Neural progenitor cell (in vitro differentiated cells): ENCODE data around the gene SPAG16. TPM values are rescaled to one million over a fixed set of nuclear protein-coding genes. Genes with fewer than 3 reads are reported as not detected.

Source experiments
- DNase-seq: peaks from one replicate; pipeline ENCODE4 v3.0.0-alpha.2; 2016; ENCODE audit warnings: low spot score
- H2AFZ ChIP-seq: fragments of 200-600 bp; sonication (generic); replicated peaks from 2 replicates; pipeline ENCODE4 v1.6.1; 2016; ENCODE audit warnings: antibody characterized with exemption
- H3F3A ChIP-seq: fragments of 200-600 bp; sonication (generic); 2 replicates; pipeline ENCODE4 v1.6.1; 2016; ENCODE audit warnings: antibody characterized with exemption, low read depth
- H3K27ac ChIP-seq: fragments of 200-600 bp; sonication (generic); 2 replicates; pipeline ENCODE4 v1.5.1; 2016; ENCODE audit warnings: mild to moderate bottlenecking
- H3K27me3 ChIP-seq: fragments of 200-600 bp; sonication (generic); 2 replicates; pipeline ENCODE4 v1.6.1; 2016; ENCODE audit warnings: mild to moderate bottlenecking, moderate library complexity
- H3K36me3 ChIP-seq: fragments of 200-600 bp; sonication (generic); 2 replicates; pipeline ENCODE4 v1.5.1; 2016
- H3K4me1 ChIP-seq: fragments of 200-600 bp; sonication (generic); 2 replicates; pipeline ENCODE4 v1.6.1; 2016; ENCODE audit warnings: mixed run types
- H3K4me2 ChIP-seq: fragments of 200-600 bp; sonication (generic); 2 replicates; pipeline ENCODE4 v1.6.1; 2016
- H3K4me3 ChIP-seq: fragments of 200-600 bp; sonication (generic); 2 replicates; pipeline ENCODE4 v1.5.1; 2016
- H3K79me2 ChIP-seq: fragments of 200-600 bp; sonication (generic); 2 replicates; pipeline ENCODE4 v1.6.1; 2016; ENCODE audit warnings: low read depth
- H3K9ac ChIP-seq: fragments of 200-600 bp; sonication (generic); 2 replicates; pipeline ENCODE4 v1.6.1; 2016
- H3K9me3 ChIP-seq: fragments of 200-600 bp; sonication (generic); 2 replicates; pipeline ENCODE4 v1.5.1; 2016; ENCODE audit warnings: low read depth
- H4K20me1 ChIP-seq: fragments of 200-600 bp; sonication (generic); 2 replicates; pipeline ENCODE4 v1.6.1; 2016; ENCODE audit warnings: low read depth
- H3K27ac Mint-ChIP-seq: 3 replicates; pipeline ENCODE4 v1.8.0; 2021; ENCODE audit warnings: mixed read lengths
- H3K27me3 Mint-ChIP-seq: 2 replicates; pipeline ENCODE4 v1.8.0; 2022; ENCODE audit warnings: low read depth, mild to moderate bottlenecking, inconsistent platforms, moderate library complexity, mixed read lengths; ENCODE audit not compliant: insufficient read depth
- H3K36me3 Mint-ChIP-seq: 3 replicates; pipeline ENCODE4 v1.8.0; 2021; ENCODE audit warnings: mixed read lengths
- H3K4me1 Mint-ChIP-seq: 3 replicates; pipeline ENCODE4 v1.8.0; 2021; ENCODE audit warnings: mixed read lengths
- H3K4me3 Mint-ChIP-seq: 3 replicates; pipeline ENCODE4 v1.8.0; 2021; ENCODE audit warnings: mild to moderate bottlenecking, moderate library complexity, mixed read lengths
- H3K9me3 Mint-ChIP-seq: 3 replicates; pipeline ENCODE4 v1.8.0; 2020; ENCODE audit warnings: mixed read lengths
- CTCF ChIP-seq: fragments of 200-600 bp; sonication (generic); IDR thresholded peaks from 2 replicates; pipeline ENCODE4 v1.5.1; 2017; ENCODE audit warnings: antibody characterized with exemption, mild to moderate bottlenecking
- EZH2 ChIP-seq: fragments of 200-600 bp; sonication (generic); IDR thresholded peaks from 2 replicates; pipeline ENCODE4 v1.6.1; 2017; ENCODE audit warnings: antibody characterized with exemption, mild to moderate bottlenecking, moderate library complexity
- EZH2phosphoT487 ChIP-seq: fragments of 200-600 bp; sonication (generic); IDR thresholded peaks from 2 replicates; pipeline ENCODE4 v1.6.1; 2017; ENCODE audit warnings: antibody characterized with exemption
- total RNA-seq: library from RNA; depleted of rRNA; stranded (reverse); fragments of >200 nt; gene quantifications from 2 replicates; pipeline ENCODE4 v1.2.3, GENCODE V29; 2015; ENCODE audit warnings: low replicate concordance

SPAG16 gene
- total RNA-seq, 1 donor from 2014 or later, result 70.3 TPM

- Histone ChIP-seq H3K9ac (no peak overlapping the region), H3K9me3 (no peaks in the 10 kb centered on the region), H4K20me1 (no peaks in the 10 kb centered on the region), H2AFZ (no peak overlapping the region), H3K4me3 (no peak overlapping the region), H3K4me2 (no peak overlapping the region), H3F3A (no peaks in the 10 kb centered on the region), H3K79me2 (no peaks in the 10 kb centered on the region), H3K27ac (no peak overlapping the region), H3K4me1 (no peaks in the 10 kb centered on the region), H3K36me3 (no peaks in the 10 kb centered on the region), H3K27me3 (no peaks in the 10 kb centered on the region)
- Mint-ChIP-seq H3K4me3 (no peak overlapping the region), H3K9me3 (no peaks in the 10 kb centered on the region), H3K4me1 (no peaks in the 10 kb centered on the region), H3K27me3 (no peaks in the 10 kb centered on the region), H3K27ac (no peak overlapping the region), H3K36me3 (no peaks in the 10 kb centered on the region)
- no peak for DNase-seq
- no peak for TF ChIP-seq EZH2
- no peak for TF ChIP-seq CTCF
- TF ChIP-seq EZH2phosphoT487, result no peak
Measured at GRCh38 chr2:213500881-213501280, 216.6 kb downstream of the SPAG16 start.

- Histone ChIP-seq H2AFZ (no peak overlapping the region), H3K27me3 (no peaks in the 10 kb centered on the region), H3K4me3 (no peak overlapping the region), H3K9ac (no peak overlapping the region), H3K27ac (no peak overlapping the region), H4K20me1 (no peaks in the 10 kb centered on the region), H3K36me3 (no peaks in the 10 kb centered on the region), H3K9me3 (peaks cover 3% of the 10 kb centered on the region), H3K4me1 (no peaks in the 10 kb centered on the region), H3F3A (no peaks in the 10 kb centered on the region), H3K4me2 (no peak overlapping the region), H3K79me2 (no peaks in the 10 kb centered on the region)
- TF ChIP-seq CTCF, result no peak
- TF ChIP-seq EZH2, result no peak
- no peak for TF ChIP-seq EZH2phosphoT487
- DNase-seq, result no peak
- Mint-ChIP-seq H3K4me1 (no peaks in the 10 kb centered on the region), H3K9me3 (peaks cover 24% of the 10 kb centered on the region), H3K36me3 (no peaks in the 10 kb centered on the region), H3K27ac (no peak overlapping the region), H3K4me3 (no peak overlapping the region), H3K27me3 (peaks cover 7% of the 10 kb centered on the region)
Measured at GRCh38 chr2:213524164-213524563, 239.9 kb downstream of the SPAG16 start.

- Mint-ChIP-seq H3K36me3 (no peaks in the 10 kb centered on the region), H3K9me3 (no peaks in the 10 kb centered on the region), H3K4me1 (no peaks in the 10 kb centered on the region), H3K27ac (no peak overlapping the region), H3K27me3 (no peaks in the 10 kb centered on the region), H3K4me3 (no peak overlapping the region)
- Histone ChIP-seq H3K27ac (no peak overlapping the region), H3K27me3 (no peaks in the 10 kb centered on the region), H3K4me2 (no peak overlapping the region), H2AFZ (no peak overlapping the region), H3K4me3 (no peak overlapping the region), H3K9me3 (no peaks in the 10 kb centered on the region), H3F3A (no peaks in the 10 kb centered on the region), H3K36me3 (no peaks in the 10 kb centered on the region), H4K20me1 (no peaks in the 10 kb centered on the region), H3K9ac (no peak overlapping the region), H3K79me2 (no peaks in the 10 kb centered on the region), H3K4me1 (no peaks in the 10 kb centered on the region)
- no peak for DNase-seq
- no peak for TF ChIP-seq CTCF
- no peak for TF ChIP-seq EZH2
- no peak for TF ChIP-seq EZH2phosphoT487
Measured at GRCh38 chr2:213537579-213537978, 253.3 kb downstream of the SPAG16 start.

- H3K4me3 Mint-ChIP-seq, result no peak overlapping the region
Measured at GRCh38 chr2:213544940-213545339, 260.7 kb downstream of the SPAG16 start.

More at GRCh38 chr2:213544940-213545339, 260.7 kb downstream of the SPAG16 start:
- H4K20me1 ChIP-seq, result no peaks in the 10 kb centered on the region
- Mint-ChIP-seq H3K9me3 (no peaks in the 10 kb centered on the region), H3K4me1 (no peaks in the 10 kb centered on the region), H3K36me3 (no peaks in the 10 kb centered on the region), H3K27me3 (no peaks in the 10 kb centered on the region), H3K27ac (no peak overlapping the region)
- DNase-seq, result no peak
- H3K27ac ChIP-seq, result no peak overlapping the region
- H2AFZ ChIP-seq, result no peak overlapping the region
- no peaks in the 10 kb centered on the region for H3F3A ChIP-seq
- H3K36me3 ChIP-seq, result no peaks in the 10 kb centered on the region
- no peaks in the 10 kb centered on the region for H3K27me3 ChIP-seq
- H3K4me2 ChIP-seq, result no peak overlapping the region
- no peaks in the 10 kb centered on the region for H3K4me1 ChIP-seq
- no peaks in the 10 kb centered on the region for H3K79me2 ChIP-seq
- H3K4me3 ChIP-seq, result no peak overlapping the region
- no peaks in the 10 kb centered on the region for H3K9me3 ChIP-seq
- no peak overlapping the region for H3K9ac ChIP-seq
- no peak for TF ChIP-seq EZH2
- no peak for TF ChIP-seq CTCF
- TF ChIP-seq EZH2phosphoT487, result no peak
